Thoracic aorta (tissue), 2 donors: Measurements from ENCODE around the gene CLSTN3. TPM values are rescaled to one million over a fixed set of nuclear protein-coding genes. Genes with fewer than 3 reads are reported as not detected.

Experiments used
- ATAC-seq: fragments of 150-250 bp; one replicate; pipeline ENCODE4 v1.8.0; 2017; ENCODE audit warnings: low read depth; ENCODE audit not compliant: insufficient number of reproducible peaks, low FRiP score
- DNase-seq: peaks from one replicate; pipeline ENCODE4 v3.0.0-alpha.2; 2020; ENCODE audit warnings: low spot score
- H3K27ac ChIP-seq, 2 donors: fragments of 200-600 bp; sonication (generic); 1 replicate in 1 of 2; 2 replicates in 1 of 2; pipeline ENCODE4 v1.5.1; 2016; ENCODE audit warnings: mild to moderate bottlenecking in 2 of 2, moderate library complexity in 2 of 2
- H3K27me3 ChIP-seq: fragments of 200-600 bp; sonication (generic); replicated peaks from 2 replicates; pipeline ENCODE4 v1.6.0; 2016; ENCODE audit warnings: mild to moderate bottlenecking; ENCODE audit not compliant: insufficient read depth
- H3K36me3 ChIP-seq: fragments of 200-600 bp; sonication (generic); one replicate; pipeline ENCODE4 v1.5.1; 2016
- H3K4me1 ChIP-seq, 2 donors: fragments of 200-600 bp; sonication (generic); 1 replicate in 1 of 2; 2 replicates in 1 of 2; pipeline versions ENCODE4 v1.5.1 to v1.6.0; 2016; ENCODE audit warnings: low read depth in 2 of 2, mild to moderate bottlenecking in 1 of 2; ENCODE audit not compliant: control insufficient read depth in 1 of 2
- H3K4me3 ChIP-seq: fragments of 200-600 bp; sonication (generic); 2 replicates; pipeline ENCODE4 v1.5.1; 2016; ENCODE audit warnings: mild to moderate bottlenecking
- H3K9me3 ChIP-seq: fragments of 200-600 bp; sonication (generic); 2 replicates; pipeline ENCODE4 v1.5.1; 2016
- CTCF ChIP-seq: fragments of 200-600 bp; sonication (generic); IDR thresholded peaks from one replicate; pipeline ENCODE4 v1.5.1; 2019; ENCODE audit warnings: antibody characterized with exemption
- total RNA-seq, 2 donors: library from RNA; depleted of rRNA; stranded (reverse); fragments of >200 nt; gene quantifications; one replicate each; pipeline versions ENCODE4 v1.1.0 to v1.2.3, GENCODE V29; 2016

CLSTN3 gene
- total RNA-seq, 2 donors from 2014 or later, result 27.2 to 28.9 TPM

- no peak for TF ChIP-seq CTCF
- ATAC-seq (no peak), DNase-seq (no peak)
- Histone ChIP-seq H3K9me3 (no peaks in the 10 kb centered on the region), H3K27me3 (no peaks in the 10 kb centered on the region), H3K27ac (peak overlapping the region; percentile 84), H3K4me1 (peaks cover 17 to 36% of the 10 kb centered on the region in 2 donors), H3K36me3 (peaks cover 31% of the 10 kb centered on the region), H3K4me3 (peak overlapping the region; percentile 83)
Observed at GRCh38 chr12:7090222-7090998, 39.8 kb upstream of the CLSTN3 start.

- H3K27me3 ChIP-seq, result no peaks in the 10 kb centered on the region
- peaks cover 24% of the 10 kb centered on the region for H3K36me3 ChIP-seq
- peak overlapping the region; percentile 84 for H3K27ac ChIP-seq
- ATAC-seq (no peak), DNase-seq (no peak)
- peaks cover 17 to 36% of the 10 kb centered on the region in 2 donors for H3K4me1 ChIP-seq
- H3K4me3 ChIP-seq, result peak overlapping the region; percentile 83
- TF ChIP-seq CTCF, result no peak
- H3K9me3 ChIP-seq, result no peaks in the 10 kb centered on the region
Observed at GRCh38 chr12:7091171-7091570, 39.0 kb upstream of the CLSTN3 start.

- H3K27me3 ChIP-seq, result no peaks in the 10 kb centered on the region
- peak overlapping the region; percentile 83 for H3K4me3 ChIP-seq
- H3K27ac ChIP-seq, result peak overlapping the region; percentile 84
- H3K9me3 ChIP-seq, result no peaks in the 10 kb centered on the region
- no peak for DNase-seq
- peaks cover 20% of the 10 kb centered on the region for H3K36me3 ChIP-seq
- H3K4me1 ChIP-seq, result peaks cover 17 to 36% of the 10 kb centered on the region in 2 donors
- no peak for TF ChIP-seq CTCF
- no peak for ATAC-seq
Observed at GRCh38 chr12:7091660-7092228, 38.4 kb upstream of the CLSTN3 start.

- Histone ChIP-seq H3K4me1 (peaks cover 17 to 36% of the 10 kb centered on the region in 2 donors), H3K27ac (peak within 1 kb of the TSS; percentile 84), H3K4me3 (peak within 1 kb of the TSS; percentile 83), H3K36me3 (peaks cover 19% of the 10 kb centered on the region), H3K27me3 (no peaks in the 10 kb centered on the region), H3K9me3 (no peaks in the 10 kb centered on the region)
- peak; percentile 82 for ATAC-seq
- peak; percentile 78 for DNase-seq
- peak; percentile 89 for TF ChIP-seq CTCF
Observed at GRCh38 chr12:7092229-7092985, 37.8 kb upstream of the CLSTN3 start, which contains the start of gene C1R. Gene C1R (minus strand): TSS chr12:7092445. CDS start chr12:7092388, 57 bp downstream.

GRCh38 chr12:7092986-7093460 is 37.1 kb upstream of the CLSTN3 start:
- H3K36me3 ChIP-seq, result peaks cover 21% of the 10 kb centered on the region
- DNase-seq (no peak), ATAC-seq (no peak)
- no peak for TF ChIP-seq CTCF
- no peaks in the 10 kb centered on the region for H3K27me3 ChIP-seq
- peak overlapping the region; percentile 84 for H3K27ac ChIP-seq
- H3K4me1 ChIP-seq, result peaks cover 17 to 36% of the 10 kb centered on the region in 2 donors
- no peaks in the 10 kb centered on the region for H3K9me3 ChIP-seq
- peak overlapping the region; percentile 83 for H3K4me3 ChIP-seq
